HS-5 (cell line): ENCODE measurements around the gene MYBPH.

Experiments
- DNase-seq: peaks from one replicate; pipeline ENCODE4 v3.0.0-alpha.2; 2012; ENCODE audit warnings: low read depth

The MYBPH gene

GRCh38 chr1:203128716-203129500 is 46.7 kb downstream of the MYBPH start:
- DNase-seq = no peak

DNA sequence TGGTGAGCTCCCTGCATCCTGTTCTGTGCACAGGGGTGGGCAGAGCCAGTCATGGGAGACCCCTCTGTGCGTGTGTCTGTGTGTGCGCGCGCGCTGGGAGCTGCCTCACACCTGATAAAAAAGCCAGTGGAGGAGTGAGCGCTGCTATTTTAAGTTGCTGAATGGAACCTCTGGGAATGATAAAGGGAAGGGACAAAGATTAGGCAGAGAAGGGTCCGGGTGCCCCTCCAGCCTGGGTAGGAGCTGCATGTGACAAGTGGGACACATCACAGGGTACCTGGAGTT is 47.3 kb downstream of the MYBPH start:
- DNase-seq = no peak

- DNase-seq = no peak
Measured at GRCh38 chr1:203127666-203128430, 47.8 kb downstream of the MYBPH start, which contains the start of gene ADORA1. TSS of gene ADORA1 (plus strand) at chr1:203127726. CDS start at chr1:203128842, 1,116 bp downstream.

DNA sequence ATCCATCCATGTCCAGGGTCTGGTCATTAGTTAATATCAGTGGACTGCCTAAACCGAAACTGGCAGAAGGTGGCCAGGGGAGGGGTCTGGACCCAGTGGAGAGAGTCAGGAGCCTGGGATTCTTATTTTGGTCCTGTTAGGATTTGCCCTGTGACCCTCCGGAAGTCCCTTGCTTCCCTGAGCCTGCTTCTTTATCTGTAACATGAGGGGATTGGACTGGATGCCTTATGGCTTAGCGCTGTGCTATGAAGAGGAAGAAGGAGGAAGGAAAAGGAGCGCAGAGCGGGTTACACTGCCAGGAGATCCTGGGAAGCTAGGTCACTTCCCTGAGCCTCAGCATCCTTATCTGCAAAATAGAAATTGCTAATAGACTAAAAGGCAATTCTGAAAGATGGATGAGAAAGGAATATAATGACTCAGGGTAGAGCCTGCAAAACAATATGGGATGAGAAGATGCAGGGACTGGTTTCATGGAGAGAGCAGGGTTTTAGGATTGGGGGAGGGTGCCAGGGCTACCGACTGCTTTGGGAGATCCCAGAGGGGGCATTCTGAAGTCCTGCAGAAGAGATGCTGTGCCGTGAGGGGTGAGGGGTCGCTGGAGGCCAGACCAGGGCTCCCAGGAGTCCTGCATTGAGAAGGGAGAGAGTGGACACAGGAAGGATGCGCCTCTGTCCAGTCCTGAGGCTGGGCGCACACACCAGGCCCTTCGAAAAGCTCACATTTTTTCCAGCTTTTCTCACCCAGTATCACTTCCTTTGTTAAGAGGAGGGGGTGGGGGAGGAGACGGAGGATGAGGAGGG is 48.6 kb downstream of the MYBPH start:
- no peak for DNase-seq

- no peak for DNase-seq
Measured at GRCh38 chr1:203126151-203126865, 49.3 kb downstream of the MYBPH start.

DNA sequence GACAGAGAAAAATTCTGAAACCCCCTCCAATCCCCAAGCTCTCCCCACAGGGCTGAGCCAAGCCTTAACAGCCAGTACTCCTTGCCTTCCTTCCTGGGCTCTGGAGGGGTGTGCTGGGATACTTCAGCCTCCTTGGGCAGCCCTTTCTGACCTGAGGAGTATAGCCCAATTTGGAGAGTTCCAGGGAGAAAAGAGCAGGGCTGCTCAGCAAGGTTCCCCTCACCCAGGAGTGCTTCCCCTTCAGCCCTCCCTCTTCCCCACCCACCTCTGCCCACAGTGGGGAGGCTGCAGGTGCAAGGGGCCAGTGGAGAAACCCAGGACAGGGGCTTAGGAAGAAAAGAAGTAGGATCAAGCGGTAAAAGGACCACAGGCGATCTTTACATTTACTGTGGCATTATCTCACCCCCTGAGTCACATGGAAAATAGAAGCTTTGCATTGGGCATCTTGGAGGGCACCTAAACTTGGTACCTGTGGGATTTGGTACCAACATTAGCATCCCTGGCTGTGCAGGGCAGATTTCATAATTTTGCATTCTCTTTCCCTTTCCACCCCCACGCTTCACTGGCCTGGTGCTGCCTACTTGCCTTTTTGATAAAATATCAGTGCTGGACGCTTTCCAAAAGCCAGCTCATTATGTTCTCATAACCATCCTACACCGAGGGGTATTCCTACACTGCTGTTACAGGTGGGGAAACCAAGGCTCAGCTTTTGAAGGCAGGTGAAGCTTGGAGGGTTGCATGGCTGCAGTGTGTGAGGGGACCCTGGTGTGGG is 50.9 kb downstream of the MYBPH start:
- DNase-seq = peak; percentile 42

- no peak for DNase-seq
Measured at GRCh38 chr1:203124011-203124410, 51.6 kb downstream of the MYBPH start.

- no peak for DNase-seq
Measured at GRCh38 chr1:203122159-203122558, 53.5 kb downstream of the MYBPH start.

- no peak for DNase-seq
Measured at GRCh38 chr1:203121186-203122015, 54.2 kb downstream of the MYBPH start.

- DNase-seq = no peak
Measured at GRCh38 chr1:203120325-203121153, 55.1 kb downstream of the MYBPH start.
